ENCODE measurements around the gene HORMAD1.
"Not testable (repeated sequence)": the region's sequence is repeated elsewhere in the genome, so short reads cannot be mapped to it uniquely, and the experiment has no call there.

HORMAD1 gene, protein sequence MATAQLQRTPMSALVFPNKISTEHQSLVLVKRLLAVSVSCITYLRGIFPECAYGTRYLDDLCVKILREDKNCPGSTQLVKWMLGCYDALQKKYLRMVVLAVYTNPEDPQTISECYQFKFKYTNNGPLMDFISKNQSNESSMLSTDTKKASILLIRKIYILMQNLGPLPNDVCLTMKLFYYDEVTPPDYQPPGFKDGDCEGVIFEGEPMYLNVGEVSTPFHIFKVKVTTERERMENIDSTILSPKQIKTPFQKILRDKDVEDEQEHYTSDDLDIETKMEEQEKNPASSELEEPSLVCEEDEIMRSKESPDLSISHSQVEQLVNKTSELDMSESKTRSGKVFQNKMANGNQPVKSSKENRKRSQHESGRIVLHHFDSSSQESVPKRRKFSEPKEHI

DNA sequence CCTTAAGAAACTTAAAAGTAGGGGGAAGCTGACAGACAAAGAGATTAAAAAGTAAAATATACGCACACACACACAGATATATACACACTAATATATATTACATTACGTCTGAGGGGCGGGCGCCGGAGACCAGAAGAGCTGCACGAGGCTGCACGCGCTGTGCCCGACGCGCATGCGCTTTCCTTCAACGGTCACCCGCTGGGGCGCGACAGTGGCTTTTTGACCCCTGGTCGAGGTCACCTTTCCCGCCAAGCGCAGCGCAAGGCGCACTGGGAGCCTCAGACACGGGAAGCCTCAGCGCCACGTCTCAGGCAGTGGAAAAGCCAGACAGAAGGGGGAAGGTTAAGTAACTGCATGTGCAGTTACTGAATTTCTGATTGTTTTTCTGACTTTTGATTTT is at the start of gene HORMAD1:
Gene HORMAD1, minus strand, starts transcription at position 193 of the 400 bp plus-strand sequence. CDS start 1,390 bp downstream, outside the sequence.
- DNase-seq (ENCODE audit: low read depth): no peak
- Histone ChIP-seq H3K4me1 (ENCODE audit: control insufficient read depth, insufficient read depth, low read length) (no peaks in the 10 kb centered on the region), H3K4me3 (ENCODE audit: low read length) (no peak within 1 kb of the TSS), H3K36me3 (ENCODE audit: control insufficient read depth, insufficient read depth, low read length, severe bottlenecking) (no peaks in the 10 kb centered on the region), H3K9ac (ENCODE audit: low read length) (no peak within 1 kb of the TSS), H3K9me3 (ENCODE audit: control insufficient read depth, low read length) (peaks cover 8% of the 10 kb centered on the region), H3K27me3 (replicated peaks; ENCODE audit: control insufficient read depth, insufficient read depth, low read length) (no peaks in the 10 kb centered on the region)

DNA sequence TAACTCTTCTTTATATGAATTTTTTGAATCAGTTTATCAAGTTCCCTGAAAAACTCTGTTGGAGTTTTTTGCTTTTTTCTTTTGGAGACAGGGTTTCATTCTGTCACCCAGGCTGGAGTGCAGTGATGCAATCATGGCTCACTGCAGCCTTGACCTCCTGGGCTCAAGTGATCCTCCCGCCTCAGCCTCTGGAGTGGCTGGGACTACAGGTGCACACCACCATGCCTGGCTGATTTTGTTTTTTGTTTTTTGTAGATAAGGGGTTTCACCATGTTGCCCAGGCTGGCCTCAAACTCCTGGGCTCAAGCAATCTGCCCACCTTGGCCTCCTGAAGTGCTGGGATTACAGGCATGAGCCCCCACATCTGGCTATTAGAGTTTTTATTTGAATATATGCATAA is 47.0 kb upstream of the HORMAD1 start:
- H3K4me1 ChIP-seq (ENCODE audit: control insufficient read depth, insufficient read depth, low read length): peaks cover 12% of the 10 kb centered on the region
- not testable (repeated sequence) for H3K27me3 ChIP-seq (replicated peaks; ENCODE audit: control insufficient read depth, insufficient read depth, low read length); H3K4me3 ChIP-seq (ENCODE audit: low read length); H3K9me3 ChIP-seq (ENCODE audit: control insufficient read depth, low read length); DNase-seq (ENCODE audit: low read depth); H3K36me3 ChIP-seq (ENCODE audit: control insufficient read depth, insufficient read depth, low read length, severe bottlenecking); H3K9ac ChIP-seq (ENCODE audit: low read length)

DNA sequence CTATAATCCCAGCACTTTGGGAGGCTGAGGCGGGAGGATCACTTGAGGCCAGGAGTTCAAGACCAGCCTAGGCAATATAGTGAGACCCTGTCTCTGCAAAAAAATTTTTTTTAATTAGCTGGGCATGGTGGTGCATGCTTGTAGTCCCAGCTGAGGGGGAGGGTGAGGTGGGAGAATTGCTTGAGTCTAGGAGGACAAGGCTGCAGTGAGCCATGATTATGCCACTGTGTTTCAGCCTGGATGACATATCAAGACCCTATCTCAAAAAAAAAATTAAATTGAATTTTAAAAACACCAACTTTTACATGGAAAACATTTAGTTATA is 45.2 kb upstream of the HORMAD1 start:
- H3K36me3 ChIP-seq (ENCODE audit: control insufficient read depth, insufficient read depth, low read length, severe bottlenecking); DNase-seq (ENCODE audit: low read depth); H3K27me3 ChIP-seq (replicated peaks; ENCODE audit: control insufficient read depth, insufficient read depth, low read length); H3K9me3 ChIP-seq (ENCODE audit: control insufficient read depth, low read length): not testable (repeated sequence)
- Histone ChIP-seq H3K4me3 (ENCODE audit: low read length) (peak overlapping the region; percentile 82), H3K4me1 (ENCODE audit: control insufficient read depth, insufficient read depth, low read length) (peaks cover 12% of the 10 kb centered on the region), H3K9ac (ENCODE audit: low read length) (peak overlapping the region; percentile 80)

DNA sequence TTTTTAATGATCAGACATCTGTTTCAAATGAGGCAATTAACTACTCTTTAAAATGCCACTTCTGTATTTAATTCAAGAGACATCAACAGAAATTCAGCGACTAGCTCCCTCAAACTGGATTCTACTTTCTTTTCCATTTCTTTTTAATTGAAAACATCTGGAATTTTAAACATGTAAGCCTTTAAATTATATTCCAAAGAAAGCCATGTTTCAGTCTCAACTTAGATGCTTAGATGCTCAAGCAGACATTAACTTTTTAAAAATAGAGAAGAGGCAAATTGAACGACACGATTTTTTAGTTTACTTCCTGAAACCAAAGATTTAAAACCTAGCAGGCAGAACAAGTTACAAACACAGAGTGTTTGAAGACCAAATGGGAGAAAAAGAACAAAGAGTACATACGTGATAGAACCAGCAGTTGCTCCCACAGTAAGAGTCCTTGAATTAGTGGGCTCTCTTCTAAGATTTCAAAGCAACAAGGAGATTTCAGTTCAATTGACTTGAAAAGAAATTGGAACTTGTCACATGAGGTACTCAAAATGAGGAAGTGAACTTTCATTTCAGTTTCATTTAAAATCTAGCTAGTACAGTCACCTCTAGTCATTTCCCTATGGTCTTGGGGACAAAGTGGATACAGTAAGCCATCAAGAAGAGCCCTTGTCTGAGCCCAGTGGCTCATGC is 44.7 kb upstream of the HORMAD1 start, which contains the start of gene CTSS:
Gene CTSS, minus strand, starts transcription at position 483 of the 681 bp plus-strand sequence. CDS start 1,015 bp downstream, outside the sequence.
- Histone ChIP-seq H3K9me3 (ENCODE audit: control insufficient read depth, low read length) (peaks cover 2% of the 10 kb centered on the region), H3K27me3 (replicated peaks; ENCODE audit: control insufficient read depth, insufficient read depth, low read length) (no peaks in the 10 kb centered on the region), H3K4me3 (ENCODE audit: low read length) (peak within 1 kb of the TSS; percentile 82), H3K9ac (ENCODE audit: low read length) (peak within 1 kb of the TSS; percentile 80), H3K36me3 (ENCODE audit: control insufficient read depth, insufficient read depth, low read length, severe bottlenecking) (no peaks in the 10 kb centered on the region), H3K4me1 (ENCODE audit: control insufficient read depth, insufficient read depth, low read length) (peaks cover 12% of the 10 kb centered on the region)
- DNase-seq (ENCODE audit: low read depth): peak; percentile 69

DNA sequence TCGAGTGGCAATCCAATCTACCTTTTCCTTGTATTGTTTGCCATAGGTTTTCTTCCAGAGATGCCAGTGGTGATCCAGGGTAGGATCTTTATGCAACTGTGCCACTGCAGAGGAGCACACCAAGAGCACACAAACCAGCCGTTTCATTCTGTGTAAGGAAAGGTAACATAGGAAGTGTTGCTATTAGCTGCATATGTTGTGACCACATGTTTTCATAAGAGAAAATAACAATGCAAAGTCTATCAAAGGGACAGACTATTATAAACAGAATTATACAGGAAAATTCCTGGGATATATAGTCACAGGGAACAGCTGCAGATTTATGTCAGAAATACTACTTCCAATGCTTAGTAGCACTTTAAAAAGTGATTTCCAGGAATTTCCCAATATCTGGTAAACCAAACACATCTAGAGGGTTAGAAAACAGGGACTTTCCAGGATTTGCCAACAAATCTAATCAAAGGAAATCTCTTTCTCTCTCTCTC is 44.0 kb upstream of the HORMAD1 start:
- Histone ChIP-seq H3K4me1 (ENCODE audit: control insufficient read depth, insufficient read depth, low read length) (peaks cover 12% of the 10 kb centered on the region), H3K9ac (ENCODE audit: low read length) (peak overlapping the region; percentile 80), H3K9me3 (ENCODE audit: control insufficient read depth, low read length) (peaks cover 5% of the 10 kb centered on the region), H3K4me3 (ENCODE audit: low read length) (peak overlapping the region; percentile 82), H3K36me3 (ENCODE audit: control insufficient read depth, insufficient read depth, low read length, severe bottlenecking) (no peaks in the 10 kb centered on the region), H3K27me3 (replicated peaks; ENCODE audit: control insufficient read depth, insufficient read depth, low read length) (no peaks in the 10 kb centered on the region)
- DNase-seq (ENCODE audit: low read depth): peak; percentile 84

DNA sequence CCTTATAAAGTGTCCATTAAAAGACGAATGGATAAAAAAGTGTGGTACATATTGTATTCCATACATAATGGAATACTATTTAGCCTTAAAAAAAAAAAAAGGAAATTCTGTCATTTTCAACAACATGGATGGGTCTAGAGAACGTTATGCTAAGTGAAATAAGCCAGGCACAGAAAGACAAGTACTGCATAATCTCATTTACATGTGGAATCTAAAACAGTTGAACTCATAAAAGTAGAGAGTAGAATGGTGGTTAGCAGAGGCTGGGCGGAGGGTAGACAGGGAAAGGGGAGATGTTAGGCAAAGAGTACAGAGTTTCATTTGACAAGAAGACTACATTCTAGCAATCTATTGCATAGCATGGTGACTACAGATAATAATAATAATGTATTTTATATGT is 42.3 kb upstream of the HORMAD1 start:
- Histone ChIP-seq H3K9me3 (ENCODE audit: control insufficient read depth, low read length) (peaks cover 5% of the 10 kb centered on the region), H3K4me1 (ENCODE audit: control insufficient read depth, insufficient read depth, low read length) (peaks cover 12% of the 10 kb centered on the region), H3K27me3 (replicated peaks; ENCODE audit: control insufficient read depth, insufficient read depth, low read length) (no peaks in the 10 kb centered on the region), H3K4me3 (ENCODE audit: low read length) (no peak overlapping the region), H3K36me3 (ENCODE audit: control insufficient read depth, insufficient read depth, low read length, severe bottlenecking) (no peaks in the 10 kb centered on the region), H3K9ac (ENCODE audit: low read length) (no peak overlapping the region)
- no peak for DNase-seq (ENCODE audit: low read depth)

DNA sequence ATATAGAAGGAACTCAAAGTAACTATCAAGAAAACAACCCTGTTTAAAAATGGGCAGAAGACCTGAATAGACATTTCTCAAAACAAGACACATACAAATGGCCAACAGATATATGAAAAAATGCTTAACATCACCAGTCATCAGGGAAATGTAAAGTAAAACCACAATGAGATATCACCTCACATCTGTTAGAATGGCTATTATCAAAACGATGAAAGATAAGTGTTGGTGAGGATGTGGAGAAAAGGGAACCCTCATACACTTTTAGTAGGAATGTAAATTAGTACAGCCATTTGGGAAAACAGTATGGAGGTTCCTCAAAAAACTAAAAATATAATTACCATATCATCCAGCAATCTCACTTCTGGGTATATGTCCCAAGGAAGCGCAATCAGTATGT is 41.9 kb upstream of the HORMAD1 start:
- Histone ChIP-seq H3K9me3 (ENCODE audit: control insufficient read depth, low read length) (peaks cover 5% of the 10 kb centered on the region), H3K9ac (ENCODE audit: low read length) (no peak overlapping the region), H3K27me3 (replicated peaks; ENCODE audit: control insufficient read depth, insufficient read depth, low read length) (no peaks in the 10 kb centered on the region), H3K4me3 (ENCODE audit: low read length) (no peak overlapping the region), H3K4me1 (ENCODE audit: control insufficient read depth, insufficient read depth, low read length) (peaks cover 12% of the 10 kb centered on the region), H3K36me3 (ENCODE audit: control insufficient read depth, insufficient read depth, low read length, severe bottlenecking) (no peaks in the 10 kb centered on the region)
- no peak for DNase-seq (ENCODE audit: low read depth)

DNA sequence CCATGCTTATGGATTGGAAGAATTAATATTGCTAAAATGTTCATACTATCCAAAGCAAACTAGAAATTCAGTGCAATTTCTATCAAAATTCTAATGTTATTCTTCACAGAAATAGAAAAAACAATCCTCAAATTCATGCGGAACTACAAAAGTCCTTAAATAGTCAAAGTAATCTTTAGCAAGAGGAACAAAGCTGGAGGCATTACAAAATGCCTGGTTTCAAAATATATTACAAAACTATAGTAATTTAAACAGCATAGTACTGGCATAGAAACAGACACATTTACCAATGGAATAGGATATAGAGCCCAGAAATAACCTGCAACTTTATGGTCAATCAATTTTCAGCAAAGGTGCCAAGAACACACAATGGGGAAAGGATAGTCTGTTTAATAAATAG is 41.1 kb upstream of the HORMAD1 start:
- Histone ChIP-seq H3K4me1 (ENCODE audit: control insufficient read depth, insufficient read depth, low read length) (peaks cover 12% of the 10 kb centered on the region), H3K9me3 (ENCODE audit: control insufficient read depth, low read length) (peaks cover 5% of the 10 kb centered on the region), H3K27me3 (replicated peaks; ENCODE audit: control insufficient read depth, insufficient read depth, low read length) (no peaks in the 10 kb centered on the region), H3K9ac (ENCODE audit: low read length) (no peak overlapping the region), H3K36me3 (ENCODE audit: control insufficient read depth, insufficient read depth, low read length, severe bottlenecking) (no peaks in the 10 kb centered on the region), H3K4me3 (ENCODE audit: low read length) (no peak overlapping the region)
- DNase-seq (ENCODE audit: low read depth): no peak

DNA sequence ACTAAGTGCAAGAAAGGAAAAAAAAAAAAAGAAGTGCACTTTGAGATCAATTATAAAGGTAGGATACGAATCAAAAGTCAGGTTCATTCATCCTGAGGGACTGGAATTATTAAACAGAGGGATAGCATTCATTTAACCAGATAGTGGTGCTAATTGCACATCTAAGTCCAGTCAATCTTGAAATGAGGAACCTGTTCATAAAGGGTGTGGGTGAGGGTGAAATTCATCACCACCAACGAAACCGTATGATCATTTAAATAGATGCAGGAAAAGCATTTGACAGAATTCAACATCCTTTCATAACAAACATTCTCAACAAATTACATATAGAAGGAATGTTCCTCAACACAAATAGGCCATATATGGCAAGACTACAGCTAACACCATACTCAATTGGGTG is 39.3 kb upstream of the HORMAD1 start:
- peaks cover 5% of the 10 kb centered on the region for H3K9me3 ChIP-seq (ENCODE audit: control insufficient read depth, low read length)
- H3K27me3 ChIP-seq (replicated peaks; ENCODE audit: control insufficient read depth, insufficient read depth, low read length): no peaks in the 10 kb centered on the region
- no peak for DNase-seq (ENCODE audit: low read depth)
- no peak overlapping the region for H3K9ac ChIP-seq (ENCODE audit: low read length)
- no peak overlapping the region for H3K4me3 ChIP-seq (ENCODE audit: low read length)
- H3K4me1 ChIP-seq (ENCODE audit: control insufficient read depth, insufficient read depth, low read length): peaks cover 7% of the 10 kb centered on the region
- H3K36me3 ChIP-seq (ENCODE audit: control insufficient read depth, insufficient read depth, low read length, severe bottlenecking): no peaks in the 10 kb centered on the region

DNA sequence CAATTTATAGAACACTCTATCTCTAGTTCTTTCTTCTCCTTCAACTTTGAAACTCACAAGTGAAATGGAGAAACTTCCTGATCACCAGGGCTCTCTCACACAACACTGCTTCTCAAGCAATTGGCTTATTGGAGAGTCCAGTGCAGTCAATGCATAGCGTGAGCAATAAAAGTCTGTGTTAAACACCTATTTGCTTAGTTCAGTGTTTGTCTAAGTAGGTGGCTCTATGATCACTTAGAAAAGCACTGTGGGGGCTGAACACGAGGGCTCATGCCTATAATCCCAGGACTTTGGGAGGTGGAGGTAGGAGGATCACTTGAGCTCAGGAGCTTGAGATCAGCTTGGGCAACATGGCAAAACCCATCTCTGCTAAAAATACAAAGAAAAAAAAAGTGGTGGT is 32.7 kb upstream of the HORMAD1 start:
- Histone ChIP-seq H3K36me3 (ENCODE audit: control insufficient read depth, insufficient read depth, low read length, severe bottlenecking) (no peaks in the 10 kb centered on the region), H3K9ac (ENCODE audit: low read length) (no peak overlapping the region), H3K4me3 (ENCODE audit: low read length) (no peak overlapping the region), H3K27me3 (replicated peaks; ENCODE audit: control insufficient read depth, insufficient read depth, low read length) (no peaks in the 10 kb centered on the region), H3K9me3 (ENCODE audit: control insufficient read depth, low read length) (no peaks in the 10 kb centered on the region), H3K4me1 (ENCODE audit: control insufficient read depth, insufficient read depth, low read length) (no peaks in the 10 kb centered on the region)
- DNase-seq (ENCODE audit: low read depth): no peak

DNA sequence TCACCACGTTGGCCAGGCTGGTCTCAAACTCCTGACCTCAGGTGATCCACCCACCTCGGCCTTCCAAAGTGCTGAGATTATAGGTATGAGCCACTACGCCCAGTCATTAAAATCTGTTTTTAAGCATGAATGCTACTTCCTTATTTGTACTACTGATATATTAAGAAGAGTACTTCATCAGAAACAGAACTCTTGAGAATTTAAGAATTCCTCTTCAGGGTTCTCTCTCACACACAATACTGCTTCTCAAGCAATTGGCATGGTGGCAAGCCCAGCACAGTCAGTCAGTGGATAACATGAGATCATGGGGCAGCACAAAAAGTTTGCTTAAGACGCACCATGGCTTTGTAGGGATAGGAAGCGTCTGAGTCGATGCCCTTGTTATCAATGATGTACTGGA is 30.7 kb upstream of the HORMAD1 start:
- DNase-seq (ENCODE audit: low read depth): no peak
- no peak overlapping the region for H3K9ac ChIP-seq (ENCODE audit: low read length)
- H3K9me3 ChIP-seq (ENCODE audit: control insufficient read depth, low read length): no peaks in the 10 kb centered on the region
- no peaks in the 10 kb centered on the region for H3K4me1 ChIP-seq (ENCODE audit: control insufficient read depth, insufficient read depth, low read length)
- H3K27me3 ChIP-seq (replicated peaks; ENCODE audit: control insufficient read depth, insufficient read depth, low read length): no peaks in the 10 kb centered on the region
- no peak overlapping the region for H3K4me3 ChIP-seq (ENCODE audit: low read length)
- H3K36me3 ChIP-seq (ENCODE audit: control insufficient read depth, insufficient read depth, low read length, severe bottlenecking): no peaks in the 10 kb centered on the region
